CD1c-positive myeloid dendritic cell (primary cell): ENCODE measurements around the gene RGS10.
"Not testable (repeated sequence)": the region's sequence is repeated elsewhere in the genome, so short reads cannot be mapped to it uniquely, and the experiment has no call there.

Source experiments
- DNase-seq: peaks from one replicate; pipeline ENCODE4 v3.0.0-alpha.2; 2016; ENCODE audit errors: extremely low spot score

RGS10 gene

DNA sequence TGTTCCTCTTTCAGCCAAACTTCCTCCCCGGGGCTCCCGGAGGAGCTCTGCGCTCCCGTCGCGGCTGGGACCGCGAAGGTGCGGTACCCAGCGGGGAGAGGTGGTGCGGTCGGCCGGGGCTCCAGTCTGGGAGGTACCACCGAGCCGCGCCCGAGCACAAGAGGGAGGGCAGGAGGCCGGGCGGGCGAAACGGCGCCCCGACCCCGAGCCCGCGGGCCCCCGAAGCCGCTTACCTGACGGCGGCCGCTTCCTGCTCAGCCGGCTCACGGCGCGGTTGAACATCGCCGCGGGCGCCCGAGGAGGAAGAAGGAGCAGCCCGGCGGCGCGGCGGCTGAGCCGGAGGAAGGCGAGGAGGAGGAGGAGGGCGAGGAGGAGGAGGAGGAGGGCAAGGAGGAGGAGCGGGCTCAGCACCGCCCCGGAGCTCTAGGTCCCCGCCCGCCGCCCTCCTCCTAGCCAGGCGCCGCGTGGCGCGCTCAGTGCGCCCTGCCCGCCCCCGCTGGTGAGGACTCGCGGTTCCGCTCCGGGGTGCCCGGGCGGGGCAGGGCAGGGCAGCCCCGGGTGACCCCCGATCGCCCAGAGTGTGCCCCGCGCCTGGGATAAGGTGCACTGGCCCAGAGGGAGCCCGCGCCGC lies at the start of gene RGS10:
Gene RGS10, minus strand, starts transcription at position 363 of the 631 bp plus-strand sequence. Its CDS starts 81 bp downstream, at position 282.
- DNase-seq: peak; percentile 90

- no peak for DNase-seq
Observed at GRCh38 chr10:119588071-119588470, 45.6 kb upstream of the RGS10 start.

DNA sequence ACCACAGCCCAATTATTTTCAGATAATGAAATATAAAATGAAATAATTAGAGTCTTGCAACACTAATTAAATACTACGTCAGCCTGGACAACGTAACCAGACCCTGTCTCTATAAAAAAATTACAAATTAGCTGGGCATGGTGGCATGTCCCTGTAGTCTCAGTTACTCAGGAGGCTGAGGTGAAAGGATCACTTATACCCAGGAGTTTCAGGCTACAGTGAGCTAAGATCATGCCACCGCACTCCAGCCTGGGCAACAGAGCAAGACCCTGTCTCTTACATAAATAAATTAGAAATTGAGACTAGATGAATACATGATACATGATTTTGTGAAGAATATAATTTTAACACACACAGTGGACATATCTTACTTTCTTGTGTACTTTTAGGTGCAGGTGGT lies 35.8 kb upstream of the RGS10 start:
- no peak for DNase-seq

DNA sequence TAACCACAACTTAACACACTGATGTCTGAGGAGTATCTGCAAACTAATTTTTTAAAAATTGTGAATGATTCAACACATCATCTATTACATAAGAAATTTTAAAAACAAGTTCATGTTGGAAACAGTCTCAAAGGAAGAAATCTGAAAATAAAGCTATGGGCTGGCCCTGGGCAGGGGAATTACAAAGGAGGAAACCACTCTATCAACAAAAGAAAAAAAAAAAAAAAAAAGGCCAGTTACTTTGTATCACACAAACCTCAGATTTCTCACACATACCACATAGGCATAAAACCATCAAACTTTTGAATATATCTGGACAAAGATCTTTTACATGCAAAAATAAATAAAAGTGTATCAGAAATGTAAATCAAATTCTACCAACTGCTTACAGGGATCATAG lies 33.5 kb upstream of the RGS10 start:
- no peak for DNase-seq

- DNase-seq: no peak
Observed at GRCh38 chr10:119575506-119575905, 33.0 kb upstream of the RGS10 start.

GRCh38 chr10:119567978-119568377 lies 25.5 kb upstream of the RGS10 start:
- DNase-seq: no peak

DNA sequence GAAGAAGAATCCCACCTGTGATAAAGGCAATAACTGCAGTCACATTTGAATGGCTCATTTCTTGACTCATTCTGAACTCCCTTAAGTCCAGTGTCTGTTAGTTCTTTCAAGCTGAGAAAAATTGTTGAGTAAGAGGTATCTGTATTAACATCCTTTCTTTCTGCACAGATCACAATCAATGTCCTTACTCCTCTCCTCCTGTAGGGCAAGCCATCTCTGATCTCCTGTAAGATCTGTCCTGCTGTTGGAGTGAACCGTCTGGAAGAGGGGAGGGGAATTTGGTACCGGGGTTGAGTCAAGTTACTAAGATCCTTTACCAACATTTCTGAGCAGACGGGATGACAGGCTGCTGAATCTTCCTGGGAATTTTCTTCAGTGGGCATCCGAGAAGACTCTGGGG lies 19.6 kb upstream of the RGS10 start:
- no peak for DNase-seq

- not testable (repeated sequence) for DNase-seq
Observed at GRCh38 chr10:119559511-119559910, 17.0 kb upstream of the RGS10 start.

GRCh38 chr10:119556081-119556480 lies 13.6 kb upstream of the RGS10 start:
- DNase-seq: not testable (repeated sequence)

DNA sequence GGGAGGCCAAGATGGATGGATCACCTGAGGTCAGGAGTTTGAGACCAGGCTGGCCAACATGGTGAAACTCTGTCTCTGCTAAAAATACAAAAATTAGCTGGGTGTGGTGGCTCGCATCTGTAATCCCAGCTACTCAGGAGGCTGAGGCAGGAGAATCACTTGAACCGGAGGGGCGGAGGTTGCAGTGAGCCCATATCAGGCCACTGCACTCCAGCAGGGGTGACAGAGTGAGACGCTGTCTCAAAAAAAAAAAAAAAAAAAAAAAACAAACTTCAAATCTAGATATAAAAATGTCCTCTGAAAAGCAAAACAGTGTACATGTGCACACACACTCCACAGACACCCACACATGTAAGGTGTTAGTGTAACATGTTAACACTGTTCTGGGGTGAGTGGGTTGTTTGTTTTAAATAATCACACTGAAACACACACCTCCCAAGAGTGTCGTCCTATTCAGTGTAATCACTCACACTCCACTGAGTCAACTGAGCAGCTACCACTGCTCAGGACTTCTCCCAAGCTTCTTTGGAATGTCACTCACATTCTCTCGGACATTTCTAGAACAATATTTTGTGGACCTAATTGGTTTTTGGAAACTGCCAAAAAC lies 12.8 kb upstream of the RGS10 start:
- DNase-seq: no peak

DNA sequence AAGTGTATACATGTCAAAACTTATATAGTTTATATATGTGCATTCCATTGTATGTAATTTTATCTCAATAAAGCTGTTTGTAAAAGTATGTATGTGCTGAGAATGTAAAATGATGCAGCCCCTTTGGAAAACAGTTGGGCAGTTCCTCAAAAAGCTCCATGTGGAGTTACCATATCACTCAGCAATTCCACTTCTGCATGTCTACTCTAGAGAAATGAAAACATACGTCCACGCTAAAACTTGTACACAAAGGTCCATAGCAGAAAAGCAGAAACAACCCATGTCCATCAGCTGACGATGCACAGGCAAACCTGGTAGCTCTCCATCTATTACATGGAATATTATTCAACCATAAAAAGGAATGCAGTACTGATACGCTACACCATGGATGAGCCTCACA lies 8.3 kb upstream of the RGS10 start:
- peak; percentile 81 for DNase-seq

DNA sequence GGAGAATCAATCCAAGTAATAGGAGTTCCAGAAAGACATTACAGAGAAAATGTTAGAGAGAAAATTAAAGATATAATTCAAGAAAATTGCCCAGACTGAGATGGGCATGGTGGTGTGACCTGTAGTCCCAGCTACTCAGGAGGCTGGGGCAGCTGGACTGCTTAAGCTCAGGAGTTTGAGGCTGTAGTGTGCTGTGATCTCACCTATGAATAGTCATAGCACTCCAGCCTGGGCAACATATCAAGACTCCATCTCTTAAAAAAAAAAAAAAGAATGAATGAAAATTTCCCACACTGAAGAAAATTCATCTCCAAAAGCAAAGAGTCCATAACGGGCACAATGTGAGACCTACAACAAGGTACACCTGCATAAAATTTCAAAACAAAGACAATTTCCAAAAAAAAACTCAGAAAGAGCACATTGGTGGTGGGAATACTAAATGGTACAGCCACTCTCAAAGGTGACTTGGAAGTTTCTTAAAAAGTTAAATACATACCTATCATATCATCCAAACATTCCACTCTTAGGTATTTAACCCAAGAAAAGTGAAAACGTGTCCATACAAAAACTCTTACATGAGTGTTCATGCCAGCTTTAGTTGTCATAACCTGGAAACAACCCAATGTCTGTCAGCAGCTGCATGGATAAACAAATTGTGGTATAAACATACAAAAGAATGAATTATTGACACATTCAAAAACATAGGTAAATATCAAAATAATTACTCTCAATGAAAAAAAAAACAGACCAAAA lies 6.9 kb upstream of the RGS10 start:
- DNase-seq: no peak

- DNase-seq: no peak
Observed at GRCh38 chr10:119546009-119546408, 3.5 kb upstream of the RGS10 start.

- no peak for DNase-seq
Observed at GRCh38 chr10:119545310-119545709, 2.8 kb upstream of the RGS10 start.

DNA sequence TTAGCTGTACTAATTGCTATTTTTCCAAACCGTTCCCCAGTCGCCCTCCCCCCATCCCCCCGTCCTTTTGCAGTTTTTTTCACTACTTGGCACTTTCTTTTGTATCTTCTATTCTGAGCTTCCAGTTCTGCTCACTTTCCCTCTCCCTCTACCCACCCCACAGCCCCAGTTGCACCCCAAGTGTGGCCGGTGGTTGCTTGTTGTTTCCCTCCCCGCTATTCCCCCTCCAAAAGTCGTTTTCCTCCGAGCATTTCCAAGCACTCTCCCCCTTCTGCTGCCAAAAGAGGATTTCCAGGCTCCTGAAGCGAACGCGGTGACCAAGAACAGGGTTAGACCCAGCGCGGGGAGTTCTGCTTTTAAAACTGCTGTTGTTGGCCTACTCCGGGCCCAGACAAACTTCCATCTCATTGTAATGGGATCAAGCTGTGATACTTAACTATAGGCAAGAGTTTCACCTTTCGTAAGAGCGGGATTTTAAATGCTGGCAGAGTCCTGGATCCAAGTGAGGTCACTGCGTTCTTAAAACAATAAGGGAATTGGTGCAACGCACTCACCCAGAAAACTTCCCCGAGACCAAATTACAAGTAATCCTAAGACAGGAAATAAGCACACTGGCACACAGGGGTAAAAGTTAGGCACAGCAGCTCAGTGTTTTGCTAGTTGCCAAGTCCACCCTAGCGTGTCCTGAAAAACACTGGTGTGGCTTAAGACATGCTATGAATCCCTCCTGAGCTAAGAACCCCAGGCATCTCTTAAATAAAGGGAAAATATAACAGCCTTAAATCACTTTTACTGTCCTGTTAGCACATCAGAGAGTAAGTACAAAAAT lies 1.5 kb upstream of the RGS10 start:
- no peak for DNase-seq

DNA sequence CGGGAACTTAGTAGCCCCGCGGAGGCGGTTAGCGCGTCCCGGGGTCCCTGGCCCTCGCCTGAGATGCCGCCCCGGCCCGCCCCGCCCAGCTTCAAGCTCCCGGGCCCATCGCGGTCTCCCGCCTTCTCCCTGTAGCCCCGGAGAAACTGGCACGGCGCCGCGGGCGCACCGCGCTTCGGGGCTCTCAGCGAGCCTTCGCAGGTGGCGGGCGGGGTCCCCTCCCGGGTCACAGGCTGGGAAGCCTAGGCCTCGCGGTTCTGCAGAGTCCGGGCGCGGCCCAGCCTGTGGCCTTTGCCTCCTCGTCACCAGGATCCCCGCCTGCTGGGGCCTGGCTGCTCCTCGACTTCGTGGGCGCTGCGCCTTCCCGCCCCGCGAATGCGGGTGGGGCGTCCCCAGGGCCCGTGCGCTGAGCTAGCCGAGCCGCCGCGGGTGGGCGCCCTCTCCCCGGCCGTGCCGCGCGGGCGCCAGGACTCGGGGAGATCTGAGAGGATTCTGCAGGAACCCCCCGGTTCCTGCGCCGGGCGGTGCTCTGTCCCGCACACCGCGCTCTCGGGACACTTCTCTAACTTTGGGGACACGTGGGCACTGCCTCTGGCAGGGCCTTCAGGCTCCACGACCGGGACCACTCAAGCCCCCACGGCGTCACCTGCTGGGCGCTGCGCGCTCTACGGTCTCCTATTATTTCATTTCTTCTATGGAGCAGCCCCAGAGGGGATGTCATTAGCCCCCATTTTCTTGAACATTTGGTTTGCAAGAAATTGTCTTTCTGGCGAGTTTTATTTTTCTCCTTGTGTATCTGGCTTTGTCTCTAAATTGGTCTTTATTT lies 682 bp upstream of the RGS10 start:
- DNase-seq: peak; percentile 64

GRCh38 chr10:119541459-119542356 lies 811 bp downstream of the RGS10 start:
- peak; percentile 94 for DNase-seq

- no peak for DNase-seq
Observed at GRCh38 chr10:119541046-119541445, 1.5 kb downstream of the RGS10 start.

GRCh38 chr10:119540038-119540437 lies 2.5 kb downstream of the RGS10 start:
- DNase-seq: no peak

DNA sequence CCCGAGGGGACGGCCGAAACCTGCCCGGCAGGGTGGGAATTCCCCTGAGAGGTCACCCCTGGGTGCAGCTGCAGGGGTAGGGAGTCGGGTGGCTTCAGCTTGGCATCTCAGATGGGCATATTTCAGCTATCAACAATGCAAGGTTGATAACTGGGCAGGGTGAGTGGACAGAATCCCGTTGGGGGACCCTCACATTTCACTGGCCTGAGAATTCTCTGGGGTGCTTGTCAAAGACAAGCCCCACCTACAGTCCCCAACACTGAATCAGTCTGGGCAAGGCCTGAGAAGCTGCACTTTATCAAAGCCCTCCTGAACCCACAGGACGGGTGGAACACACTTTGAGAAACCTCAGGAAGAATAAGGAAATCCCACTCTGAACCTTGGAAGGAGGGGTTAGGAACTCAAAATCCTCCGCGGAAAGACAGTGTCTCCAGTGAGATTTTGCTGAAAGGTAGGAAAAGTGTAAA lies 3.1 kb downstream of the RGS10 start:
- DNase-seq: no peak
